ENCODE results near the gene FOXA3.

FOXA3 gene

DNA sequence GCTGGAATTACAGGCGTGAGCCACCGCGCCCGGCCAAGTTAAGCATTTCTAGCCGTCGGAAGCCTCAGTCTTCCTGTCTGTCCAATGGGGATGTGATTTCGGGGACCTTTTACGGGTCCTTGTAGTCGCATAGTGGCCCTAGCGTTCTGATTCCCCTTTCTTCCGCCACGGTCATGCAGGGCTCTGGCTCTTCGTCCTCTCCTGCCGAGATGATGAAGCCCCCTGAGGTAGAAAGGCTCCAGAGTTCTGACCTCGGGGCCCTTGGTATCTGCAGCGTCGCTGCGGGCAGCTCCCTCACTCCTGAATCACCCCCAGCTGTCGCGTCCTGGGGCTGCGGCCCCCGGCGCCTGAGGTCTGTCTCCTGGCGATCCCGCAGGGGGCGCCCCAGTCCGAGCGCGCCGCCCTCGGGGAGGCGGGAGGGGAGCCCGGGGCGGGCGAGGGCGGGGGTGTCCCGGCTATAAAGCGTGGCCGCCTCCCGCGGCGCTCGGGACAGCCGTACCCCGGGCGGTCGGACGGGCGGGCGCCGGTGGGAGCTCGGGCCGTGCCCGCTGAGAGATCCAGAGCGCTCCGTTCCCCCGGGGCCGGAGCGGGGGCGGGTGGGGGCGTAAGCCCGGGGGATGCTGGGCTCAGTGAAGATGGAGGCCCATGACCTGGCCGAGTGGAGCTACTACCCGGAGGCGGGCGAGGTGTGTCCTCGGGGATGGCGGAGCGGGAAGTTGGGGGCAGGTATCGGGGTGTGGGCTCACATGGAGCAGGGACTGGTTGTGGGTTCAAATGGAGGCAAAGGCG, at the start of gene FOXA3:
Gene FOXA3 (plus strand): TSS at position 487 of the 789 bp plus-strand sequence. CDS start 131 bp downstream, at position 618.
- H3K36me3 ChIP-seq (ENCODE audit: insufficient read depth, insufficient read length, low read length) = peaks cover 14% of the 10 kb centered on the region
- DNase-seq (ENCODE audit: low read depth, low spot score) = no peak
- H3K9me3 ChIP-seq (ENCODE audit: insufficient read depth, low read length) = no peaks in the 10 kb centered on the region
- TF ChIP-seq ZNF274 (IDR thresholded peaks at IDR 0.05; ENCODE audit: low read depth, low read length) (no peak), YY1 (IDR thresholded peaks at IDR 0.05; ENCODE audit: insufficient read depth, insufficient read length) (no peak), SUZ12 (IDR thresholded peaks at IDR 0.05; ENCODE audit: extremely low read depth, insufficient read depth, insufficient read length) (no peak)
- H3K27me3 ChIP-seq (ENCODE audit: insufficient read depth, insufficient read length) = no peaks in the 10 kb centered on the region
- peak within 1 kb of the TSS; percentile 88 for H3K4me3 ChIP-seq (ENCODE audit: insufficient read length, low read depth)
- H3K4me1 ChIP-seq (ENCODE audit: insufficient read depth, insufficient read length) = peaks cover 6% of the 10 kb centered on the region
- peak within 1 kb of the TSS; percentile 82 for H3K9ac ChIP-seq (ENCODE audit: insufficient read length, low read depth)

GRCh38 chr19:45814851-45815480, 49.2 kb upstream of the FOXA3 start, which contains the start of gene RSPH6A:
Gene RSPH6A (minus strand): TSS chr19:45815308. CDS start chr19:45815176, 132 bp downstream.
- H3K4me3 ChIP-seq (ENCODE audit: insufficient read length, low read depth) = peak within 1 kb of the TSS; percentile 61
- H3K36me3 ChIP-seq (ENCODE audit: insufficient read depth, insufficient read length, low read length) = peaks cover 8% of the 10 kb centered on the region
- peak within 1 kb of the TSS; percentile 90 for H3K9ac ChIP-seq (ENCODE audit: insufficient read length, low read depth)
- no peaks in the 10 kb centered on the region for H3K27me3 ChIP-seq (ENCODE audit: insufficient read depth, insufficient read length)
- no peak for DNase-seq (ENCODE audit: low read depth, low spot score)
- H3K9me3 ChIP-seq (ENCODE audit: insufficient read depth, low read length) = no peaks in the 10 kb centered on the region
- H3K4me1 ChIP-seq (ENCODE audit: insufficient read depth, insufficient read length) = peaks cover 18% of the 10 kb centered on the region
- no peak for TF ChIP-seq ZNF274 (IDR thresholded peaks at IDR 0.05; ENCODE audit: low read depth, low read length)

DNA sequence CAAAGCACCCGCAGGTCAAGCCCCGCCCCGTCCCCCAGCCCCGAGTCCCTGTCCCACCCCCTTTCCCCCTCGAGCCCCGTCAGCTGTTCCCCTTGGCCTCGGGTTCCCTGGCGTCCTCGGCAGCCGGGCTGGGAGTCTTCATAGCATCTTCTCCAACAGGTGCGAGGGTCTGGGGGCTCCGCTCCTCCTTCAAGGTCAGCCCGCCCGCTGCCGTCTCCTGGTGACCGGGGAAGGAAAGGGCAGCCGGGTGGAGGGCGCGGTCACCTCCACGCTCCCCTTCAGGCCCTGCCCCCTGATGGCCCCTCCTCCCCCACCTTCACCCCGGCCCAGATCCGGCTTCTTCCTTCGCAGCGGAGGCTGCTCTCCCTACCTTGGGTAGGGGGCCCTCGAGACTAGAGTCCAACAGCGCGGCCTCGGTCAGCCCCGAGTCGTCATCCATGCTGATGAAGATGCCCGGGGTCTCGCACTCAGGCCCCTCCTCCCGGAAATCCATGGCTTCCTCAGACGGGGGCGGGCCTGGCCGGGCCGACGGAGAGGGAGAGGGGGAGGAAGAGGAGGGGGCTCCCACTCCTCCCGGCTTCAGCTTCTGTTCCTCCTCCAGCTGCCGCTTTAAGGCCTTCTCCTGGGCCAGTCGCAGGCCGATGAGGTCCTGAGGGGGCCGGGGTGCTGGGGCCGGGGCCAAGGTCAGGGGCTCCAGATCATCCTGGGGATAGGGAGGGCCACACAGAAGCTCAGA, 48.5 kb upstream of the FOXA3 start:
- DNase-seq (ENCODE audit: low read depth, low spot score) = peak; percentile 54
- Histone ChIP-seq H3K4me3 (ENCODE audit: insufficient read length, low read depth) (peak overlapping the region; percentile 61), H3K27me3 (ENCODE audit: insufficient read depth, insufficient read length) (no peaks in the 10 kb centered on the region), H3K9ac (ENCODE audit: insufficient read length, low read depth) (peak overlapping the region; percentile 90), H3K4me1 (ENCODE audit: insufficient read depth, insufficient read length) (peaks cover 18% of the 10 kb centered on the region), H3K9me3 (ENCODE audit: insufficient read depth, low read length) (no peaks in the 10 kb centered on the region), H3K36me3 (ENCODE audit: insufficient read depth, insufficient read length, low read length) (peaks cover 15% of the 10 kb centered on the region)
- no peak for TF ChIP-seq ZNF274 (IDR thresholded peaks at IDR 0.05; ENCODE audit: low read depth, low read length)
- no peak for TF ChIP-seq YY1 (IDR thresholded peaks at IDR 0.05; ENCODE audit: insufficient read depth, insufficient read length)
- no peak for TF ChIP-seq SUZ12 (IDR thresholded peaks at IDR 0.05; ENCODE audit: extremely low read depth, insufficient read depth, insufficient read length)

GRCh38 chr19:45816236-45817009, 47.7 kb upstream of the FOXA3 start:
- TF ChIP-seq ZNF274 (IDR thresholded peaks at IDR 0.05; ENCODE audit: low read depth, low read length) (no peak), YY1 (IDR thresholded peaks at IDR 0.05; ENCODE audit: insufficient read depth, insufficient read length) (no peak), SUZ12 (IDR thresholded peaks at IDR 0.05; ENCODE audit: extremely low read depth, insufficient read depth, insufficient read length) (no peak)
- Histone ChIP-seq H3K9me3 (ENCODE audit: insufficient read depth, low read length) (no peaks in the 10 kb centered on the region), H3K4me3 (ENCODE audit: insufficient read length, low read depth) (peak overlapping the region; percentile 61), H3K27me3 (ENCODE audit: insufficient read depth, insufficient read length) (no peaks in the 10 kb centered on the region), H3K4me1 (ENCODE audit: insufficient read depth, insufficient read length) (peaks cover 19% of the 10 kb centered on the region), H3K9ac (ENCODE audit: insufficient read length, low read depth) (peak overlapping the region; percentile 90), H3K36me3 (ENCODE audit: insufficient read depth, insufficient read length, low read length) (peaks cover 22% of the 10 kb centered on the region)
- no peak for DNase-seq (ENCODE audit: low read depth, low spot score)

GRCh38 chr19:45817010-45817724, 47.0 kb upstream of the FOXA3 start:
- no peak for TF ChIP-seq SUZ12 (IDR thresholded peaks at IDR 0.05; ENCODE audit: extremely low read depth, insufficient read depth, insufficient read length)
- Histone ChIP-seq H3K4me1 (ENCODE audit: insufficient read depth, insufficient read length) (peaks cover 22% of the 10 kb centered on the region), H3K36me3 (ENCODE audit: insufficient read depth, insufficient read length, low read length) (peaks cover 26% of the 10 kb centered on the region), H3K4me3 (ENCODE audit: insufficient read length, low read depth) (peak overlapping the region; percentile 61), H3K27me3 (ENCODE audit: insufficient read depth, insufficient read length) (no peaks in the 10 kb centered on the region), H3K9ac (ENCODE audit: insufficient read length, low read depth) (peak overlapping the region; percentile 90), H3K9me3 (ENCODE audit: insufficient read depth, low read length) (no peaks in the 10 kb centered on the region)
- DNase-seq (ENCODE audit: low read depth, low spot score) = peak; percentile 92

- H3K36me3 ChIP-seq (ENCODE audit: insufficient read depth, insufficient read length, low read length) = peaks cover 29% of the 10 kb centered on the region
- H3K9ac ChIP-seq (ENCODE audit: insufficient read length, low read depth) = peak overlapping the region; percentile 64
- H3K27me3 ChIP-seq (ENCODE audit: insufficient read depth, insufficient read length) = no peaks in the 10 kb centered on the region
- H3K9me3 ChIP-seq (ENCODE audit: insufficient read depth, low read length) = no peaks in the 10 kb centered on the region
- H3K4me1 ChIP-seq (ENCODE audit: insufficient read depth, insufficient read length) = peaks cover 23% of the 10 kb centered on the region
- no peak for DNase-seq (ENCODE audit: low read depth, low spot score)
- TF ChIP-seq ZNF274 (IDR thresholded peaks at IDR 0.05; ENCODE audit: low read depth, low read length) = no peak
- no peak for TF ChIP-seq YY1 (IDR thresholded peaks at IDR 0.05; ENCODE audit: insufficient read depth, insufficient read length)
- TF ChIP-seq SUZ12 (IDR thresholded peaks at IDR 0.05; ENCODE audit: extremely low read depth, insufficient read depth, insufficient read length) = no peak
- H3K4me3 ChIP-seq (ENCODE audit: insufficient read length, low read depth) = no peak overlapping the region
These were observed 46.3 kb upstream of the FOXA3 start for GRCh38 chr19:45817725-45818301.

Data from NT2/D1 (cell line).